Measurements from ENCODE around the gene HS3ST5.

DNA sequence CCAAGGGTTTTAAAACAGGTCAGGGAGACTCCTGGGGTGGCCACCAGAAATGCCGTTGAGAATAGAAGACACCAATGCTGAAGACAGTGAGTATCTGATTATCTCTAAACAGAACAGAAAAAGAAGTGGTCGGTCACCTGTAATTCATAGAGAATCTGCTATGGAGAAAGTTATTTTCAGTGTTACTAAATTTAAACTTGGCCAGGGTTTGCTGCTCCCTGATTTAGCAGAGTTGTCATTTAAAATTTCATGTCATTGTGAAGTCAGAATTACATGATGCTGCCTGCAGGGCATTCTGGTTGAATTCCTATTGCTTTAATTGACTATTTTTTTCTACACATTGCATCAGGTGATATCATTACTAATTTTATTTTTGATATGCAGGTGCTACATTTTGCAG lies 114.1 kb downstream of the HS3ST5 start:
- TF ChIP-seq POLR2A (IDR thresholded peaks at IDR 0.05) = no peak
- TF ChIP-seq, protein P1, sequence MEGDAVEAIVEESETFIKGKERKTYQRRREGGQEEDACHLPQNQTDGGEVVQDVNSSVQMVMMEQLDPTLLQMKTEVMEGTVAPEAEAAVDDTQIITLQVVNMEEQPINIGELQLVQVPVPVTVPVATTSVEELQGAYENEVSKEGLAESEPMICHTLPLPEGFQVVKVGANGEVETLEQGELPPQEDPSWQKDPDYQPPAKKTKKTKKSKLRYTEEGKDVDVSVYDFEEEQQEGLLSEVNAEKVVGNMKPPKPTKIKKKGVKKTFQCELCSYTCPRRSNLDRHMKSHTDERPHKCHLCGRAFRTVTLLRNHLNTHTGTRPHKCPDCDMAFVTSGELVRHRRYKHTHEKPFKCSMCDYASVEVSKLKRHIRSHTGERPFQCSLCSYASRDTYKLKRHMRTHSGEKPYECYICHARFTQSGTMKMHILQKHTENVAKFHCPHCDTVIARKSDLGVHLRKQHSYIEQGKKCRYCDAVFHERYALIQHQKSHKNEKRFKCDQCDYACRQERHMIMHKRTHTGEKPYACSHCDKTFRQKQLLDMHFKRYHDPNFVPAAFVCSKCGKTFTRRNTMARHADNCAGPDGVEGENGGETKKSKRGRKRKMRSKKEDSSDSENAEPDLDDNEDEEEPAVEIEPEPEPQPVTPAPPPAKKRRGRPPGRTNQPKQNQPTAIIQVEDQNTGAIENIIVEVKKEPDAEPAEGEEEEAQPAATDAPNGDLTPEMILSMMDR (IDR thresholded peaks at IDR 0.05) = no peak

All from prostate gland (tissue), 2 donors.